Gastroesophageal sphincter (tissue), 4 donors: ENCODE results near the gene KAZN. TPM values are rescaled to one million over a fixed set of nuclear protein-coding genes. Genes with fewer than 3 reads are reported as not detected.

Experiments
- ATAC-seq: fragments of 150-250 bp; one replicate; pipeline ENCODE4 v1.9.1; 2016; ENCODE audit warnings: mild to moderate bottlenecking, moderate library complexity
- H3K27ac ChIP-seq, 4 donors: fragments of 200-600 bp; sonication (generic) in 3 of 4; 1 replicate in 3 of 4; 2 replicates in 1 of 4; pipeline ENCODE4 v1.5.1; 2016 to 2019
- H3K27me3 ChIP-seq: fragments of 200-600 bp; sonication (generic); one replicate; pipeline ENCODE4 v1.5.1; 2019
- H3K36me3 ChIP-seq, 2 donors: fragments of 200-600 bp; sonication (generic); one replicate each; pipeline ENCODE4 v1.5.1; 2019; ENCODE audit warnings: control low read depth in 1 of 2
- H3K4me1 ChIP-seq, 3 donors: fragments of 200-600 bp; sonication (generic); 1 replicate in 2 of 3; 2 replicates in 1 of 3; pipeline ENCODE4 v1.5.1; 2016 to 2019; ENCODE audit warnings: control low read depth in 2 of 3
- H3K4me3 ChIP-seq, 2 donors: fragments of 200-600 bp; sonication (generic); one replicate each; pipeline ENCODE4 v1.5.1; 2019; ENCODE audit warnings: mild to moderate bottlenecking in 1 of 2, moderate library complexity in 1 of 2
- H3K9me3 ChIP-seq, 3 donors: fragments of 200-600 bp; sonication (generic); one replicate each; pipeline ENCODE4 v1.5.1; 2017 to 2019; ENCODE audit warnings: control low read depth in 2 of 3
- EP300 ChIP-seq: sonication (generic); formaldehyde crosslinking; IDR thresholded peaks from one replicate; pipeline ENCODE4 v1.6.1; 2017; ENCODE audit warnings: antibody characterized with exemption, mild to moderate bottlenecking
- POLR2A ChIP-seq, 2 donors: fragments of 450-650 bp; IDR thresholded peaks; one replicate each; pipeline ENCODE4 v1.6.1; 2017; ENCODE audit warnings: antibody characterized with exemption in 2 of 2, mild to moderate bottlenecking in 2 of 2, moderate library complexity in 1 of 2
- POLR2AphosphoS5 ChIP-seq: sonication (generic); formaldehyde crosslinking; IDR thresholded peaks from one replicate; pipeline ENCODE4 v1.6.1; 2017; ENCODE audit warnings: antibody characterized with exemption
- WGBS, 2 donors: methylation state at CpG; one replicate each; pipeline ENCODE4 v1.1.5; 2018; ENCODE audit warnings: low coverage in 1 of 2; 5-methylcytosine and 5-hydroxymethylcytosine counted together
- total RNA-seq, 4 donors: library from RNA; depleted of rRNA; stranded (reverse); fragments of >200 nt; gene quantifications; one replicate each; pipeline ENCODE4 v1.1.0, GENCODE V29; 2016
- TF ChIP-seq, protein P1 (sequence below), 4 experiments: fragments of 200-600 bp in 2 of 4; fragments of 450-650 bp in 2 of 4; sonication (generic) in 1 of 4; IDR thresholded peaks; one replicate each; pipeline ENCODE4 v1.5.1; 2017 to 2019; ENCODE audit warnings: antibody characterized with exemption in 4 of 4, mild to moderate bottlenecking in 2 of 4, moderate library complexity in 2 of 4

The KAZN gene
- total RNA-seq, 4 donors from 2014 or later: 6.5 to 16.6 (median 11.5) TPM

DNA sequence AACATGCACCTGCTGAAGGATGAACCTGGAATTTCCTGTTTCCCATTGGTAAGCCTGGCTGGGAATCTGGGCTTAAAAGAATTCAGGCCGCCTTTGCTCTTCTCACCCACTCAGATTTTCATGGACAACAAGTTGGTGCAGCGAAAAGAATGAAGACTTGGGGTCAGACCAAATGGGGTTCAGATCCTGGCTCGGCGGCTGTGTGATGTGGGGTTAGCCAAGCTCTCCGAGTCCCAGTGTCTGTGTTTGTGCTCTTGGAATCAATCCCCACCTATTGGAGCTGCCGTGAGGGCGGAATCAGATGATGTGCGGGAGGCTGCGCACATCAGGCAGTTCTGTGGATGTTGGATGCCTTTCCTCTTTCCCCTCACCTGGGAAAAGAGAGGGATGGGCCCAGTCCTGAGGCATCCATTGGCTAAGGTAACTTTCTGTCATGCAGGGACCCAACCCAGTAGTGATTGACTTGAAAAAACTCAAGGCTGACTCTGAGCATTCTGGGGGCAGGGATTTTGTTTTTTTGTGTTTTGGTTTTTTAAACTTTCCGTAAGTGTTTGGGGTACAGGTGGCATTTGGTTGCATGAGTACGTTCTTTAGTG, 228.3 kb downstream of the KAZN start:
- 88% methylated on average over 3 to 8 of the region's 11 CpGs for WGBS, 2 donors
- ATAC-seq: no peak
- Histone ChIP-seq H3K36me3 (no peaks in the 10 kb centered on the region), H3K4me1 (no peaks in the 10 kb centered on the region), H3K27ac (peak overlapping the region in 1 of 4 donors; percentile 40), H3K4me3 (no peak overlapping the region), H3K9me3 (peaks cover 0 to 7% (median 0%) of the 10 kb centered on the region in 3 donors), H3K27me3 (no peaks in the 10 kb centered on the region)
- TF ChIP-seq POLR2AphosphoS5 (no peak), POLR2A (IDR thresholded peaks at IDR 0.05) (no peak), EP300 (no peak)
- TF ChIP-seq, protein P1, sequence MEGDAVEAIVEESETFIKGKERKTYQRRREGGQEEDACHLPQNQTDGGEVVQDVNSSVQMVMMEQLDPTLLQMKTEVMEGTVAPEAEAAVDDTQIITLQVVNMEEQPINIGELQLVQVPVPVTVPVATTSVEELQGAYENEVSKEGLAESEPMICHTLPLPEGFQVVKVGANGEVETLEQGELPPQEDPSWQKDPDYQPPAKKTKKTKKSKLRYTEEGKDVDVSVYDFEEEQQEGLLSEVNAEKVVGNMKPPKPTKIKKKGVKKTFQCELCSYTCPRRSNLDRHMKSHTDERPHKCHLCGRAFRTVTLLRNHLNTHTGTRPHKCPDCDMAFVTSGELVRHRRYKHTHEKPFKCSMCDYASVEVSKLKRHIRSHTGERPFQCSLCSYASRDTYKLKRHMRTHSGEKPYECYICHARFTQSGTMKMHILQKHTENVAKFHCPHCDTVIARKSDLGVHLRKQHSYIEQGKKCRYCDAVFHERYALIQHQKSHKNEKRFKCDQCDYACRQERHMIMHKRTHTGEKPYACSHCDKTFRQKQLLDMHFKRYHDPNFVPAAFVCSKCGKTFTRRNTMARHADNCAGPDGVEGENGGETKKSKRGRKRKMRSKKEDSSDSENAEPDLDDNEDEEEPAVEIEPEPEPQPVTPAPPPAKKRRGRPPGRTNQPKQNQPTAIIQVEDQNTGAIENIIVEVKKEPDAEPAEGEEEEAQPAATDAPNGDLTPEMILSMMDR (IDR thresholded peaks at IDR 0.05): no peak

DNA sequence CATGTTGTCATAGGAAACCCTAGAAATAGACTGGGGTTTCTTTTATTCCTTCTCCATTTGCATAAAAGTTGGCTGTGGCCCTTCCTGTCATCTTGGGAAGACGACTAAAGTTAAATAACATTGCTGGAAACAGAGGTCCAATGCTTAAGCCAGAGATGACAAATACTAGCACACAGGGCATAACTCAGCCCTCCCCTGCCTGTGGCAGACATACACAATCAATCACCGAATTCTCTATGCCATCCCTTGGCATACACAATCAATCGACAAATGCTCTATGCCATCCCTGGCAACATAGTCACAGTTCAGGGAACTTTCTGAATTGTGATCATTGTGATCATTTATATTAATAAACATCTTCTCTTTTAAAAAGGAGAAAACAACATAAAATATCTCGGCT, 229.4 kb downstream of the KAZN start:
- H3K4me1 ChIP-seq: no peaks in the 10 kb centered on the region
- H3K4me3 ChIP-seq: no peak overlapping the region
- H3K9me3 ChIP-seq: peaks cover 0 to 7% (median 0%) of the 10 kb centered on the region in 3 donors
- no peak for ATAC-seq
- H3K27me3 ChIP-seq: no peaks in the 10 kb centered on the region
- H3K27ac ChIP-seq: no peak overlapping the region
- no peaks in the 10 kb centered on the region for H3K36me3 ChIP-seq
- TF ChIP-seq, protein P1 (IDR thresholded peaks at IDR 0.05): no peak
- TF ChIP-seq EP300: no peak
- TF ChIP-seq POLR2AphosphoS5: no peak
- TF ChIP-seq POLR2A (IDR thresholded peaks at IDR 0.05): no peak
- 73 to 100% methylated on average over 3 to 4 of the region's 4 CpGs for WGBS, 2 donors

DNA sequence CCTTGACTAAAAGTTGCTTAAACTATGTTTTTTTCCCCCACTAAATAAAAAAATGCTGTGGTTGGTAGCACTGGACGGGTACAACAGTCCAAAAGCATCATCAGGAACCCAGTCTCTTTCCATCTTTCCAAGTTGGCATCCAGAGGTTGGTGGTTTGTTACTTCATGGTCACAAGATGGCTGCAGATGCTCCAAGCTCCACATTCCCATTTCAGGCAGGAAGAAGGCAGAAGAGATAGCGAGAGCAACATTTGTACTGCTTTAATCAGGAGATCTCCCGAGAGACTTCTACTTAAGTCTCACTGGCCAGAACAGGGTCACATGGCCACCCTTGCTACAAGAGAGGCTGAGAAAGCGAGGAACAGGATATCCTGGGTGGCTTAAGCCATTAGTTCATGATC, 230.2 kb downstream of the KAZN start:
- peaks cover 0 to 7% (median 0%) of the 10 kb centered on the region in 3 donors for H3K9me3 ChIP-seq
- no peak for ATAC-seq
- H3K4me3 ChIP-seq: no peak overlapping the region
- H3K27me3 ChIP-seq: no peaks in the 10 kb centered on the region
- no peaks in the 10 kb centered on the region for H3K36me3 ChIP-seq
- H3K4me1 ChIP-seq: no peaks in the 10 kb centered on the region
- WGBS, 2 donors: 40 to 100% methylated on average over 1 to 4 of the region's 4 CpGs
- no peak for TF ChIP-seq POLR2A (IDR thresholded peaks at IDR 0.05)
- TF ChIP-seq, protein P1 (IDR thresholded peaks at IDR 0.05): no peak
- no peak for TF ChIP-seq EP300
- TF ChIP-seq POLR2AphosphoS5: no peak
- no peak overlapping the region for H3K27ac ChIP-seq

DNA sequence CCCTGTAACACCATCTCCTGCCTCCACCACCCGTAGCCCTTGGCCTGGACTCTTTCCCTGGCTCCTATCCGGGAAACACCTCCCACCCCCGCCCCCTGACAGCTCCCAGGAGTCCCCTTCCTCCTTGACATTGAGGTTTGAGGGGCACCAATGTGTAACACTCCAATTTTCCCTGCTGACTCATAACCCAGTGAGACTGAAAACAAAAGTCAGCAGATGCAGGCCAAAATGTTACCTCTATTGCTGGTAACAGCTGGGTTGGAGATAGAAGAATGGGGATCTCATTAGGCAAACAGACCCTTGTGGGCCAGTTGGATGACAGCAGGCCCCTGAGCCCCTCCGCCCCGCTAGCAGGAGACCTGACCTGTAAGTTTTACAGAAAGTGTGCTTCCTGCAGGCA, 237.2 kb downstream of the KAZN start:
- no peak for TF ChIP-seq POLR2A (IDR thresholded peaks at IDR 0.05)
- TF ChIP-seq EP300: no peak
- TF ChIP-seq POLR2AphosphoS5: no peak
- TF ChIP-seq, protein P1 (IDR thresholded peaks at IDR 0.05): no peak
- WGBS, 2 donors: 50 to 72% methylated on average over 2 of the region's 5 CpGs

DNA sequence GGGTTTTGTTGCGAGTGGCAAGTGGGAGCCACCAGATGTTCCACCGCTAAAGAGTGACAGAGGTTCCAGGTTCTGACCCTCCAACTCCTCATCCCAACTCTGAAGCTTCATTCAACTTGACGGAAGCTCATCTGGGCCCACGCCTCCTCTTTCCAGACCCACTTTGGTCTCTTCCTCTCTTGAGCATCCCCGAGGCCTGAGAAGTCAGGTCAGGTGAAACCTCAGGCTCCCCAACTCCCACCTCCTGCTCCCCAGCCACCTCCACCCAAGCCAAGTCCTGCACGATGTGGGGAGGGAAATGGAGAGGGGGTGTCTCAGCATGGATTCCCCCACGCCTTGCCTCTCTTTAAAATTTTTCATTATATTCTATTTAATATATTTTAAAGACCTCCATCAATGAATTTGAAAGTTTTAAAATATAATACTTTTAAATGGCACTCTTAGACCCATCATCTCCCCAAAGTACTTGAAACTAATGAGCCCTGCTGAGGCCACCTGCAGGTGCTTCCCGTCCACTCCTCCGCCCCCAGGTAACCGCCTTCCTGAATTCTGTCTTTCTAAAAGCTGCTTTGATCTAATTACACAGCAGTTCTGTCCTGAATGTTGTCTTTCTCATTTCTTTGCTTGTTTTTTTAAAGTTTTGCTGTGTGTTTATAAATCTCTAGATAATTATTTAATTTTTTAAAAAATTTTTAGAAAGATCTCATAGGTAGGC, 238.1 kb downstream of the KAZN start:
- H3K27ac ChIP-seq: no peak overlapping the region
- whole genome bisulfite sequencing, 2 donors: 88 to 95% methylated on average over 7 of the region's 10 CpGs
- H3K27me3 ChIP-seq: peaks cover 7% of the 10 kb centered on the region

More for the DNA sequence above, 237.2 kb downstream of the KAZN start:
- no peak overlapping the region for H3K4me3 ChIP-seq
- no peak overlapping the region for H3K27ac ChIP-seq
- ATAC-seq: no peak
- peaks cover 7% of the 10 kb centered on the region for H3K27me3 ChIP-seq
- H3K9me3 ChIP-seq: peaks cover 0 to 12% (median 0%) of the 10 kb centered on the region in 3 donors
- H3K4me1 ChIP-seq: no peaks in the 10 kb centered on the region
- H3K36me3 ChIP-seq: no peaks in the 10 kb centered on the region

More for the DNA sequence above, 238.1 kb downstream of the KAZN start:
- H3K9me3 ChIP-seq: peaks cover 0 to 20% (median 0%) of the 10 kb centered on the region in 3 donors
- TF ChIP-seq POLR2AphosphoS5 (no peak), POLR2A (IDR thresholded peaks at IDR 0.05) (no peak)
- no peak overlapping the region for H3K4me3 ChIP-seq
- H3K36me3 ChIP-seq: no peaks in the 10 kb centered on the region
- no peaks in the 10 kb centered on the region for H3K4me1 ChIP-seq
- ATAC-seq: no peak
